Esophagus muscularis mucosa (tissue), 4 donors: ENCODE measurements around the gene ERMARD. TPM values are rescaled to one million over a fixed set of nuclear protein-coding genes. Genes with fewer than 3 reads are reported as not detected.
A peak's percentile ranks its signal among the peaks of the same experiment; 100 is the strongest.

ENCODE experiments used
- DNase-seq: peaks from one replicate; pipeline ENCODE4 v3.0.0-alpha.2; 2017; ENCODE audit errors: extremely low spot score
- H3K27ac ChIP-seq, 4 donors: fragments of 200-600 bp; sonication (generic); replicated peaks in 1 of 4; 1 replicate in 3 of 4; 2 replicates in 1 of 4; pipeline ENCODE4 v1.5.1; 2016 to 2019; ENCODE audit warnings: mild to moderate bottlenecking in 1 of 4
- H3K27me3 ChIP-seq, 4 donors: fragments of 200-600 bp; sonication (generic); one replicate each; pipeline versions ENCODE4 v1.5.1 to v1.6.0; 2016 to 2019
- H3K36me3 ChIP-seq, 4 donors: fragments of 200-600 bp; sonication (generic); one replicate each; pipeline ENCODE4 v1.5.1; 2016 to 2019
- H3K4me1 ChIP-seq, 4 donors: fragments of 200-600 bp; sonication (generic); one replicate each; pipeline ENCODE4 v1.5.1; 2016 to 2019
- H3K4me3 ChIP-seq, 4 donors: fragments of 200-600 bp; sonication (generic); 1 replicate in 2 of 4; 2 replicates in 2 of 4; pipeline ENCODE4 v1.5.1; 2016 to 2019; ENCODE audit warnings: mild to moderate bottlenecking in 4 of 4, moderate library complexity in 1 of 4
- H3K9me3 ChIP-seq, 4 donors: fragments of 200-600 bp; sonication (generic); 1 replicate in 3 of 4; 2 replicates in 1 of 4; pipeline ENCODE4 v1.5.1; 2016 to 2019
- CTCF ChIP-seq, 3 experiments: fragments of 200-600 bp in 2 of 3; fragments of 450-650 bp in 1 of 3; sonication (generic) in 2 of 3; IDR thresholded peaks; one replicate each; pipeline ENCODE4 v1.5.1; 2017 to 2019; ENCODE audit warnings: antibody characterized with exemption in 3 of 3, mild to moderate bottlenecking in 2 of 3, moderate library complexity in 1 of 3
- EP300 ChIP-seq: sonication (generic); formaldehyde crosslinking; IDR thresholded peaks from one replicate; pipeline ENCODE4 v1.6.1; 2017; ENCODE audit warnings: antibody characterized with exemption
- POLR2A ChIP-seq: fragments of 450-650 bp; IDR thresholded peaks from one replicate; pipeline ENCODE4 v1.6.1; 2017; ENCODE audit warnings: antibody characterized with exemption, moderate library complexity, mild to moderate bottlenecking, low read depth
- POLR2AphosphoS5 ChIP-seq, 2 donors: sonication (generic); formaldehyde crosslinking; IDR thresholded peaks; one replicate each; pipeline ENCODE4 v1.6.1; 2017; ENCODE audit warnings: antibody characterized with exemption in 2 of 2
- WGBS: methylation state at CpG from one replicate; pipeline ENCODE4 v1.1.5; 2018; 5-methylcytosine and 5-hydroxymethylcytosine counted together
- intact Hi-C: fragments of 100-400 bp; cut with DNase I; formaldehyde crosslinking; loops from one replicate; pipeline ENCODE4 v1.15.1; 2023
- total RNA-seq, 4 donors: library from RNA; depleted of rRNA; stranded (reverse); fragments of >200 nt; gene quantifications; one replicate each; pipeline versions ENCODE4 v1.1.0 to v1.2.1, GENCODE V29; 2016

The ERMARD gene
- total RNA-seq, 4 donors from 2014 or later = 9.6 to 13.3 (median 12.4) TPM

DNA sequence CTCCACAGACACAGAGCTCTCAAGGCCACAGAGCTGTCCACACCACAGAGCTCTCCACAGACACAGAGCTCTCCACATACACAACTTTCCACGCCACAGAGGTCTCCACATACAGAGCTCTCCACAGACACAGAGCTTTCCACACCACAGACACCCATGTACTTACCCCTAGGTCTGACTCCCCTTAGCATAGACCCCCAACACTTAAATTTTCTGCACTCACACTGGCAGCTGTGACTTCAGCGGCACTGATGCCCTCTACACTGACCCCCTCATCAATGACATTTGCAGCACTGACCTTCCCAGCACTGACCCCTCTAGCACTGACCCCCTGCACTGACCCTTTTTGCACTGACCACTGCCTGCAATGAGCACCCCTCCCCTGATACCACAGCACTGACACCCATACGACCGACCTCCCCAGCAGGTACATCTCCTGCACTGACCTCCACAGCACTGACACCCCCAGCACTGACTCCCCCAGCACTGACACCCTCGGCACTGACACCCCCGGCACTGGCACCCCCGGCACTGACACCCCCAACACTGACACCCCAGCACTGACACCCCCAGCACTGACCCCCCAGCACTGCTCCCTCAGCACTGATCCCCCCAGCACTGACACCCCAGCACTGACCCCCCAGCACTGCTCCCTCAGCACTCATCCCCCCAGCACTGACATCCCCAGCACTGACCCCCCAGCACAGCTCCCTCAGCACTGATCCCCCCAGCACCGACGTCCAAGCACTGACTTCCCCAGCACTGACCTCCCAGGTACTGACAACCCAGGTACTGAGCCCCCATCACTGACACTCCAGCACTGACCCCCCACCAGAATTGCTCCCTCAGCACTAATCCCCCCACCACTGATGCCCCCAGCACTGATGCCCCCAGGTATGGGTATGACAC is 56.5 kb downstream of the ERMARD start:
- Histone ChIP-seq H3K36me3 (no peaks in the 10 kb centered on the region), H3K27me3 (peaks cover 0 to 35% (median 0%) of the 10 kb centered on the region in 4 donors), H3K4me1 (no peaks in the 10 kb centered on the region), H3K27ac (no peak overlapping the region), H3K4me3 (no peak overlapping the region), H3K9me3 (no peaks in the 10 kb centered on the region)
- peak; percentile 70 for DNase-seq
- 62% methylated on average over 9 of the region's 9 CpGs for WGBS
- no peak for TF ChIP-seq CTCF (IDR thresholded peaks at IDR 0.05)
- no peak for TF ChIP-seq EP300
- intact Hi-C loops = no loop called here

DNA sequence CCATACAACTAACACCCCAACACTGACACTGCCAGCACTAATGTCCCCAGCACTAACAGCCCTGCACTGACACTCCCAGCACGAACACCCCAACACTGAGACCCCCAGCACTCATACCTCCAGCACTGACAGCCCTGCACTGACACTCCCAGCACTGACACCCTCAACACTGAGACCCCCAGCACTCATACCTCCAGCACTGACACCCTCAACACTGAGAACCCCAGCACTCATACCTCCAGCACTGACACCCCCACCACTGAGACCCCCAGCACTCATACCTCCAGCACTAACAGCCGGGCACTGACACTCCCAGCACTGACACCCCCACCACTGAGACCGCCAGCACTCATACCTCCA is 57.2 kb downstream of the ERMARD start:
- Histone ChIP-seq H3K9me3 (no peaks in the 10 kb centered on the region), H3K4me1 (no peaks in the 10 kb centered on the region), H3K36me3 (no peaks in the 10 kb centered on the region), H3K27me3 (peaks cover 0 to 31% (median 0%) of the 10 kb centered on the region in 4 donors), H3K27ac (no peak overlapping the region), H3K4me3 (no peak overlapping the region)
- DNase-seq = no peak
- WGBS = 48% methylated on average over 3 of the region's 3 CpGs
- intact Hi-C loops = no loop called here
- TF ChIP-seq POLR2A = no peak
- no peak for TF ChIP-seq EP300
- no peak for TF ChIP-seq POLR2AphosphoS5 (IDR thresholded peaks at IDR 0.05)
- no peak for TF ChIP-seq CTCF (IDR thresholded peaks at IDR 0.05)

DNA sequence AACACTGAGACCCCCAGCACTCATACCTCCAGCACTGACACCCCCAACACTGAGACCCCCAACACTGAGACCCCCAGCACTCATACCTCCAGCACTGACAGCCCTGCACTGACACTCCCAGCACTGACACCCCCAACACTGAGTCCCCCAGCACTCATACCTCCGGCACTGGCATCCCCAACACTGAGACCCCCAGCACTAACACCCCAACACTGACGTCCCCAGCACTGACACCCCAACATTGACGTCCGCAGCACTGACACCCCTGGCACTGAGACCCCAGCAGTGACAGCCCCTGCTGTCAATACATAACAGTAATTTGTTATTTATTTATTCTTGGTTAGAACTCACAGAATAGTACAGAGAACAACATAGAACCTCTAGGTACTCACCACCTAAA is 58.0 kb downstream of the ERMARD start:
- DNase-seq = no peak
- H3K4me3 ChIP-seq = no peak overlapping the region
- H3K4me1 ChIP-seq = no peaks in the 10 kb centered on the region
- 77% methylated on average over 4 of the region's 4 CpGs for WGBS
- H3K9me3 ChIP-seq = no peaks in the 10 kb centered on the region
- H3K27me3 ChIP-seq = peaks cover 0 to 23% (median 0%) of the 10 kb centered on the region in 4 donors
- intact Hi-C loops = no loop called here
- TF ChIP-seq CTCF (IDR thresholded peaks at IDR 0.05) (no peak), POLR2AphosphoS5 (IDR thresholded peaks at IDR 0.05) (no peak), POLR2A (no peak)
- H3K36me3 ChIP-seq = no peaks in the 10 kb centered on the region
- no peak overlapping the region for H3K27ac ChIP-seq

- peaks cover 0 to 15% (median 0%) of the 10 kb centered on the region in 4 donors for H3K27me3 ChIP-seq
- H3K36me3 ChIP-seq = no peaks in the 10 kb centered on the region
- no peak overlapping the region for H3K4me3 ChIP-seq
- intact Hi-C loops = no loop called here
- H3K9me3 ChIP-seq = peaks cover 0 to under 1% (median 0%) of the 10 kb centered on the region in 4 donors
- WGBS = 47% methylated on average over 18 of the region's 18 CpGs
- DNase-seq = peak; percentile 87
- H3K27ac ChIP-seq = no peak overlapping the region
- TF ChIP-seq POLR2AphosphoS5 (IDR thresholded peaks at IDR 0.05) (no peak), CTCF (IDR thresholded peaks at IDR 0.05) (no peak), POLR2A (no peak), EP300 (no peak)
- H3K4me1 ChIP-seq = no peaks in the 10 kb centered on the region
Measured at GRCh38 chr6:169810066-169810989, 58.9 kb downstream of the ERMARD start.
